Measurements from ENCODE around the gene HTATIP2.

DNA sequence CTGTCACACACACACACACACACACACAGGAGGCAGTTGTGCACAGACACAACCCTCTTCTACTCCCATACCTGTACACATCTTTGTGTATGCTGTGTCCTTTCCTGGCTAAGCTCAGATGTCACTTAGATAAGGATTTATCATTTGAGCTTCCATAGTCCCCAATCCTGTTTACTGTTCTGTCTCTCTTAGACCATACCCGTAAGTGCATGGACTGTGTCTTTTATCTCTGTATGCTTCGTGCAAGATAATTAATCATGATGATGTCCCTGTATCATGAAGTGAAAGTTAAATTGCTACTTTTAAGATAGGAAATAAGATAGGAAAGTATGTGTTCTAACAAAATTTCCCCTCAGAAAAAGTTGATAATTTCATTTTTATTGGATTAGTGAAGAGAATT lies 54.3 kb downstream of the HTATIP2 start:
- TF ChIP-seq, protein P1, sequence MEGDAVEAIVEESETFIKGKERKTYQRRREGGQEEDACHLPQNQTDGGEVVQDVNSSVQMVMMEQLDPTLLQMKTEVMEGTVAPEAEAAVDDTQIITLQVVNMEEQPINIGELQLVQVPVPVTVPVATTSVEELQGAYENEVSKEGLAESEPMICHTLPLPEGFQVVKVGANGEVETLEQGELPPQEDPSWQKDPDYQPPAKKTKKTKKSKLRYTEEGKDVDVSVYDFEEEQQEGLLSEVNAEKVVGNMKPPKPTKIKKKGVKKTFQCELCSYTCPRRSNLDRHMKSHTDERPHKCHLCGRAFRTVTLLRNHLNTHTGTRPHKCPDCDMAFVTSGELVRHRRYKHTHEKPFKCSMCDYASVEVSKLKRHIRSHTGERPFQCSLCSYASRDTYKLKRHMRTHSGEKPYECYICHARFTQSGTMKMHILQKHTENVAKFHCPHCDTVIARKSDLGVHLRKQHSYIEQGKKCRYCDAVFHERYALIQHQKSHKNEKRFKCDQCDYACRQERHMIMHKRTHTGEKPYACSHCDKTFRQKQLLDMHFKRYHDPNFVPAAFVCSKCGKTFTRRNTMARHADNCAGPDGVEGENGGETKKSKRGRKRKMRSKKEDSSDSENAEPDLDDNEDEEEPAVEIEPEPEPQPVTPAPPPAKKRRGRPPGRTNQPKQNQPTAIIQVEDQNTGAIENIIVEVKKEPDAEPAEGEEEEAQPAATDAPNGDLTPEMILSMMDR (IDR thresholded peaks at IDR 0.05), result no peak
- TF ChIP-seq POLR2A (IDR thresholded peaks at IDR 0.05) (no peak), POLR2AphosphoS5 (IDR thresholded peaks at IDR 0.05) (no peak)
